Liver (tissue), 9 donors: Measurements from ENCODE around the gene APOH. TPM values are rescaled to one million over a fixed set of nuclear protein-coding genes. Genes with fewer than 3 reads are reported as not detected.

Experiments used
- DNase-seq: peaks from one replicate; pipeline ENCODE4 v3.0.0-alpha.2; 2017; ENCODE audit warnings: low spot score
- H3K27ac ChIP-seq, 2 donors: one replicate each; pipeline ENCODE4 v1.7.0; 2013; ENCODE audit warnings: inconsistent platforms in 2 of 2, low read length in 2 of 2, control low read depth in 1 of 2, low read depth in 1 of 2, mild to moderate bottlenecking in 1 of 2
- H3K27me3 ChIP-seq, 4 donors: one replicate each; pipeline versions ENCODE4 v1.6.1 to v1.7.0; 2013; ENCODE audit warnings: low read length in 3 of 4, inconsistent platforms in 1 of 4, mild to moderate bottlenecking in 1 of 4, moderate library complexity in 1 of 4; ENCODE audit not compliant: control insufficient read depth in 4 of 4, insufficient read depth in 4 of 4
- H3K36me3 ChIP-seq, 4 donors: one replicate each; pipeline versions ENCODE4 v1.6.1 to v1.7.0; 2013; ENCODE audit warnings: low read length in 3 of 4, mild to moderate bottlenecking in 3 of 4, low read depth in 1 of 4, moderate library complexity in 1 of 4; ENCODE audit not compliant: control insufficient read depth in 4 of 4, insufficient read depth in 3 of 4
- H3K4me1 ChIP-seq, 4 donors: one replicate each; pipeline versions ENCODE4 v1.6.1 to v1.7.0; 2013; ENCODE audit warnings: low read length in 3 of 4, mild to moderate bottlenecking in 3 of 4, moderate library complexity in 1 of 4; ENCODE audit not compliant: control insufficient read depth in 4 of 4, insufficient read depth in 4 of 4
- H3K4me3 ChIP-seq, 3 donors: one replicate each; pipeline versions ENCODE4 v1.6.1 to v1.7.0; 2013; ENCODE audit warnings: low read length in 3 of 3, control low read depth in 1 of 3, low read depth in 1 of 3, mild to moderate bottlenecking in 1 of 3
- H3K9ac ChIP-seq, 2 donors: one replicate each; pipeline ENCODE4 v1.7.0; 2013; ENCODE audit warnings: low read length in 2 of 2, mild to moderate bottlenecking in 2 of 2, moderate library complexity in 2 of 2, control low read depth in 1 of 2, low read depth in 1 of 2
- H3K9me3 ChIP-seq, 4 donors: one replicate each; pipeline versions ENCODE4 v1.6.1 to v1.7.0; 2013; ENCODE audit warnings: low read length in 3 of 4; ENCODE audit not compliant: control insufficient read depth in 4 of 4
- ATF3 ChIP-seq: IDR thresholded peaks from 2 replicates; pipeline ENCODE4 v1.6.1; 2016; ENCODE audit warnings: antibody characterized with exemption
- CTCF ChIP-seq: fragments of 150-350 bp; IDR thresholded peaks from 2 replicates; pipeline ENCODE4 v1.5.1; 2017; ENCODE audit warnings: improper control_type of control experiment, low read depth, low read length; ENCODE audit not compliant: missing input control
- EGR1 ChIP-seq, 2 donors: IDR thresholded peaks; 2 replicates each; pipeline ENCODE4 v1.6.1; 2016 to 2018; ENCODE audit warnings: antibody characterized with exemption in 2 of 2, low read depth in 2 of 2
- FOXA2 ChIP-seq: IDR thresholded peaks from 2 replicates; pipeline ENCODE4 v1.6.1; 2016; ENCODE audit warnings: antibody characterized with exemption
- GABPA ChIP-seq, 2 donors: IDR thresholded peaks in 1 of 2; conservative IDR thresholded peaks in 1 of 2; 2 replicates each; pipeline ENCODE4 v1.6.1; 2016; ENCODE audit warnings: antibody characterized with exemption in 2 of 2, mild to moderate bottlenecking in 1 of 2, moderate library complexity in 1 of 2
- HNF4G ChIP-seq: IDR thresholded peaks from 2 replicates; pipeline ENCODE4 v1.6.1; 2016; ENCODE audit warnings: antibody characterized with exemption
- JUND ChIP-seq, 2 donors: IDR thresholded peaks; 2 replicates each; pipeline ENCODE4 v1.6.1; 2016; ENCODE audit warnings: antibody characterized with exemption in 2 of 2
- MAX ChIP-seq: IDR thresholded peaks from 2 replicates; pipeline ENCODE4 v1.6.1; 2016; ENCODE audit warnings: antibody characterized with exemption
- NR2F2 ChIP-seq: IDR thresholded peaks from 2 replicates; pipeline ENCODE4 v1.6.1; 2016; ENCODE audit warnings: antibody characterized with exemption
- RAD21 ChIP-seq, 2 donors: IDR thresholded peaks; 2 replicates each; pipeline ENCODE4 v1.6.1; 2016; ENCODE audit warnings: antibody characterized with exemption in 2 of 2, mild to moderate bottlenecking in 2 of 2
- REST ChIP-seq: IDR thresholded peaks from 2 replicates; pipeline ENCODE4 v1.6.1; 2016; ENCODE audit warnings: antibody characterized with exemption, mild to moderate bottlenecking
- RXRA ChIP-seq, 2 donors: IDR thresholded peaks; 2 replicates each; pipeline ENCODE4 v1.6.1; 2017 to 2018; ENCODE audit warnings: antibody characterized with exemption in 2 of 2, mild to moderate bottlenecking in 1 of 2
- SP1 ChIP-seq: IDR thresholded peaks from 2 replicates; pipeline ENCODE4 v1.6.1; 2018; ENCODE audit warnings: antibody characterized with exemption, mild to moderate bottlenecking
- TAF1 ChIP-seq: conservative IDR thresholded peaks from 2 replicates; pipeline ENCODE4 v1.6.1; 2016; ENCODE audit warnings: antibody characterized with exemption, mild to moderate bottlenecking
- YY1 ChIP-seq: IDR thresholded peaks from 2 replicates; pipeline ENCODE4 v1.6.1; 2016; ENCODE audit warnings: antibody characterized with exemption, mild to moderate bottlenecking
- ZBTB33 ChIP-seq: IDR thresholded peaks from 2 replicates; pipeline ENCODE4 v1.6.1; 2016; ENCODE audit warnings: antibody characterized with exemption
- WGBS: extraction: QIAGEN DNeasy Blood & Tissue Kit; methylation state at CpG from one replicate; pipeline ENCODE4 v1.1.7; 2013; 5-methylcytosine and 5-hydroxymethylcytosine counted together
- polyA plus RNA-seq, 2 donors: library from polyadenylated mRNA; stranded (reverse) in 1 of 2; unstranded in 1 of 2; fragments of 200-250 nt in 1 of 2; fragments of >200 nt in 1 of 2; fragmentation: Nextera tagmentation in 1 of 2; extraction: Ambion mirVana in 1 of 2; gene quantifications; one replicate each; pipeline versions ENCODE4 v1.2.1 to v1.2.3, GENCODE V29; 2013 to 2015
- total RNA-seq, 2 donors: library from RNA; depleted of rRNA; stranded (reverse); fragments of >200 nt; gene quantifications; one replicate each; pipeline ENCODE4 v1.2.3, GENCODE V29; 2014
- donor health status: healthy.
- donor health status: healthy.
- donor health status: healthy.
- donor health status: healthy.
- donor health status: healthy.

APOH gene
- total and polyA plus RNA-seq, 4 donors, result 2,858 to 7,307 (median 5,841) TPM

GRCh38 chr17:66273586-66273848 is 44.3 kb upstream of the APOH start:
- no peaks in the 10 kb centered on the region for H3K4me1 ChIP-seq
- no peaks in the 10 kb centered on the region for H3K9me3 ChIP-seq
- no peak overlapping the region for H3K27ac ChIP-seq
- no peak for DNase-seq
- H3K27me3 ChIP-seq, result no peaks in the 10 kb centered on the region
- H3K9ac ChIP-seq, result no peak overlapping the region
- TF ChIP-seq YY1 (no peak), GABPA (IDR thresholded peaks at IDR 0.05 in 1 of 2, conservative IDR thresholded peaks at IDR 0.05 in 1 of 2) (no peak), CTCF (no peak), RAD21 (IDR thresholded peaks at IDR 0.05) (no peak), SP1 (no peak), EGR1 (IDR thresholded peaks at IDR 0.05; ENCODE audit: low read depth in 2 of 2) (no peak), MAX (no peak), REST (no peak), FOXA2 (no peak), RXRA (IDR thresholded peaks at IDR 0.05) (no peak), ATF3 (no peak), ZBTB33 (no peak), TAF1 (no peak), HNF4G (no peak)
- no peak overlapping the region for H3K4me3 ChIP-seq
- no peaks in the 10 kb centered on the region for H3K36me3 ChIP-seq

GRCh38 chr17:66272811-66273585 is 43.8 kb upstream of the APOH start:
- H3K27me3 ChIP-seq, result no peaks in the 10 kb centered on the region
- TF ChIP-seq YY1 (no peak), EGR1 (IDR thresholded peaks at IDR 0.05; ENCODE audit: low read depth in 2 of 2) (no peak), RXRA (IDR thresholded peaks at IDR 0.05) (no peak), RAD21 (IDR thresholded peaks at IDR 0.05) (no peak), GABPA (IDR thresholded peaks at IDR 0.05 in 1 of 2, conservative IDR thresholded peaks at IDR 0.05 in 1 of 2) (no peak), SP1 (no peak), MAX (no peak), JUND (IDR thresholded peaks at IDR 0.05) (no peak), NR2F2 (no peak), ATF3 (no peak), CTCF (no peak), ZBTB33 (no peak)
- H3K36me3 ChIP-seq, result no peaks in the 10 kb centered on the region
- H3K4me3 ChIP-seq, result no peak overlapping the region
- no peak for DNase-seq
- 79% methylated on average over 5 of the region's 5 CpGs for WGBS
- no peak overlapping the region for H3K9ac ChIP-seq
- no peaks in the 10 kb centered on the region for H3K9me3 ChIP-seq
- no peak overlapping the region for H3K27ac ChIP-seq
- H3K4me1 ChIP-seq, result no peaks in the 10 kb centered on the region
